Measurements from ENCODE around the gene PIGL.
"Not testable (repeated sequence)": the region's sequence is repeated elsewhere in the genome, so short reads cannot be mapped to it uniquely, and the experiment has no call there.

Gene PIGL

GRCh38 chr17:16304830-16305229, 87.8 kb downstream of the PIGL start:
- no peak for DNase-seq (ENCODE audit: low read depth in 2 of 2, low spot score in 1 of 2)

GRCh38 chr17:16306211-16306610, 89.2 kb downstream of the PIGL start:
- no peak for DNase-seq (ENCODE audit: low read depth in 2 of 2, low spot score in 1 of 2)

- not testable (repeated sequence) for DNase-seq (ENCODE audit: low read depth in 2 of 2, low spot score in 1 of 2)
Measured at GRCh38 chr17:16312061-16312460, 95.1 kb downstream of the PIGL start.

GRCh38 chr17:16313139-16314090, 96.4 kb downstream of the PIGL start:
- no peak for DNase-seq (ENCODE audit: low read depth in 2 of 2, low spot score in 1 of 2)

GRCh38 chr17:16314189-16314588, 97.2 kb downstream of the PIGL start:
- no peak for DNase-seq (ENCODE audit: low read depth in 2 of 2, low spot score in 1 of 2)

GRCh38 chr17:16314859-16315258, 97.8 kb downstream of the PIGL start:
- DNase-seq (ENCODE audit: low read depth in 2 of 2, low spot score in 1 of 2) = no peak

GRCh38 chr17:16319969-16320368, 103.0 kb downstream of the PIGL start:
- DNase-seq (ENCODE audit: low read depth in 2 of 2, low spot score in 1 of 2) = no peak

- DNase-seq (ENCODE audit: low read depth in 2 of 2, low spot score in 1 of 2) = no peak
Measured at GRCh38 chr17:16322636-16323035, 105.6 kb downstream of the PIGL start.

- DNase-seq (ENCODE audit: low read depth in 2 of 2, low spot score in 1 of 2) = no peak
Measured at GRCh38 chr17:16325964-16326363, 109.0 kb downstream of the PIGL start.

- no peak for DNase-seq (ENCODE audit: low read depth in 2 of 2, low spot score in 1 of 2)
Measured at GRCh38 chr17:16327018-16327417, 110.0 kb downstream of the PIGL start.

GRCh38 chr17:16328997-16329396, 112.0 kb downstream of the PIGL start:
- no peak for DNase-seq (ENCODE audit: low read depth in 2 of 2, low spot score in 1 of 2)

- no peak for DNase-seq (ENCODE audit: low read depth in 2 of 2, low spot score in 1 of 2)
Measured at GRCh38 chr17:16329519-16330271, 112.7 kb downstream of the PIGL start.

GRCh38 chr17:16338391-16338790, 121.4 kb downstream of the PIGL start:
- no peak for DNase-seq (ENCODE audit: low read depth in 2 of 2, low spot score in 1 of 2)

- DNase-seq (ENCODE audit: low read depth in 2 of 2, low spot score in 1 of 2) = no peak
Measured at GRCh38 chr17:16339402-16339801, 122.4 kb downstream of the PIGL start.

GRCh38 chr17:16339959-16340358, 122.9 kb downstream of the PIGL start:
- DNase-seq (ENCODE audit: low read depth in 2 of 2, low spot score in 1 of 2) = no peak

- DNase-seq (ENCODE audit: low read depth in 2 of 2, low spot score in 1 of 2) = no peak
Measured at GRCh38 chr17:16342979-16343378, 126.0 kb downstream of the PIGL start.

- no peak for DNase-seq (ENCODE audit: low read depth in 2 of 2, low spot score in 1 of 2)
Measured at GRCh38 chr17:16343569-16343968, 126.6 kb downstream of the PIGL start.

GRCh38 chr17:16345565-16345964, 128.6 kb downstream of the PIGL start:
- no peak for DNase-seq (ENCODE audit: low read depth in 2 of 2, low spot score in 1 of 2)

- no peak for DNase-seq (ENCODE audit: low read depth in 2 of 2, low spot score in 1 of 2)
Measured at GRCh38 chr17:16346721-16347271, 129.8 kb downstream of the PIGL start.

GRCh38 chr17:16348586-16348985, 131.6 kb downstream of the PIGL start:
- DNase-seq (ENCODE audit: low read depth in 2 of 2, low spot score in 1 of 2) = no peak

- DNase-seq (ENCODE audit: low read depth in 2 of 2, low spot score in 1 of 2) = no peak
Measured at GRCh38 chr17:16349431-16349830, 132.4 kb downstream of the PIGL start.

GRCh38 chr17:16351831-16352230, 134.8 kb downstream of the PIGL start:
- DNase-seq (ENCODE audit: low read depth in 2 of 2, low spot score in 1 of 2) = no peak

Measured in stimulated activated CD8-positive, alpha-beta memory T cell treated with anti-CD3 and anti-CD28 coated beads, Interleukin-4, amount 100 ng/mL, for 4 hours (primary cell).